ENCODE results near the gene APLF. TPM values are rescaled to one million over a fixed set of nuclear protein-coding genes. Genes with fewer than 3 reads are reported as not detected.

APLF gene
- total RNA-seq, 1 experiment from 2014 or later = 5.5 TPM

- CTCF ChIA-PET = no interaction called here
- POLR2A ChIA-PET (ENCODE audit: low non-redundant PET) = interaction anchor here (0.7 kb wide), 1 partner anchor 202 kb away, joined by 4 read pairs; the partner anchor contains the start of gene PPP3R1
- Histone ChIP-seq H3K4me1 (ENCODE audit: insufficient read depth, low read length, poor library complexity, severe bottlenecking) (no peaks in the 10 kb centered on the region), H3K36me3 (ENCODE audit: insufficient read depth, low read length, poor library complexity, severe bottlenecking) (no peaks in the 10 kb centered on the region), H3K9me3 (ENCODE audit: low read depth, low read length, poor library complexity, severe bottlenecking) (no peaks in the 10 kb centered on the region), H3K27me3 (replicated peaks; ENCODE audit: insufficient read depth, low read depth, low read length, poor library complexity) (no peaks in the 10 kb centered on the region), H3K4me3 (ENCODE audit: low read depth, low read length, poor library complexity, severe bottlenecking) (no peak overlapping the region), H3K27ac (ENCODE audit: low read depth, low read length, poor library complexity, severe bottlenecking) (no peak overlapping the region)
- no peak for DNase-seq (ENCODE audit: low spot score)
- no TSS peak for BruUV-seq (replicated peaks)
- intact Hi-C loops (cut with micrococcal nuclease; ENCODE audit: unreplicated experiment) = no loop called here
- no peak for TF ChIP-seq EZH2 (IDR thresholded peaks at IDR 0.05; ENCODE audit: borderline replicate concordance, low read depth, low read length, poor library complexity, severe bottlenecking)
- TF ChIP-seq CTCF (conservative IDR thresholded peaks at IDR 0.05; ENCODE audit: low read depth, low read length) = no peak
These were observed 12.7 kb upstream of the APLF start for GRCh38 chr2:68454719-68455118.

- Histone ChIP-seq H3K4me3 (ENCODE audit: low read depth, low read length, poor library complexity, severe bottlenecking) (no peak overlapping the region), H3K4me1 (ENCODE audit: insufficient read depth, low read length, poor library complexity, severe bottlenecking) (no peaks in the 10 kb centered on the region), H3K27ac (ENCODE audit: low read depth, low read length, poor library complexity, severe bottlenecking) (no peak overlapping the region), H3K36me3 (ENCODE audit: insufficient read depth, low read length, poor library complexity, severe bottlenecking) (no peaks in the 10 kb centered on the region), H3K9me3 (ENCODE audit: low read depth, low read length, poor library complexity, severe bottlenecking) (no peaks in the 10 kb centered on the region), H3K27me3 (replicated peaks; ENCODE audit: insufficient read depth, low read depth, low read length, poor library complexity) (no peaks in the 10 kb centered on the region)
- POLR2A ChIA-PET (ENCODE audit: low non-redundant PET) = no interaction called here
- TF ChIP-seq EZH2 (IDR thresholded peaks at IDR 0.05; ENCODE audit: borderline replicate concordance, low read depth, low read length, poor library complexity, severe bottlenecking) = no peak
- no peak for TF ChIP-seq CTCF (conservative IDR thresholded peaks at IDR 0.05; ENCODE audit: low read depth, low read length)
- no peak for DNase-seq (ENCODE audit: low spot score)
- BruUV-seq (replicated peaks) = no TSS peak
- CTCF ChIA-PET = no interaction called here
- intact Hi-C loops (cut with micrococcal nuclease; ENCODE audit: unreplicated experiment) = no loop called here
These were observed 11.2 kb upstream of the APLF start for GRCh38 chr2:68456198-68456597.

- H3K4me1 ChIP-seq (ENCODE audit: insufficient read depth, low read length, poor library complexity, severe bottlenecking) = no peaks in the 10 kb centered on the region
- no TSS peak for BruUV-seq (replicated peaks)
- no peak overlapping the region for H3K27ac ChIP-seq (ENCODE audit: low read depth, low read length, poor library complexity, severe bottlenecking)
- ChIA-PET CTCF (no interaction called here), POLR2A (ENCODE audit: low non-redundant PET) (no interaction called here)
- H3K36me3 ChIP-seq (ENCODE audit: insufficient read depth, low read length, poor library complexity, severe bottlenecking) = no peaks in the 10 kb centered on the region
- intact Hi-C loops (cut with micrococcal nuclease; ENCODE audit: unreplicated experiment) = no loop called here
- H3K4me3 ChIP-seq (ENCODE audit: low read depth, low read length, poor library complexity, severe bottlenecking) = no peak overlapping the region
- TF ChIP-seq EZH2 (IDR thresholded peaks at IDR 0.05; ENCODE audit: borderline replicate concordance, low read depth, low read length, poor library complexity, severe bottlenecking) = no peak
- TF ChIP-seq CTCF (conservative IDR thresholded peaks at IDR 0.05; ENCODE audit: low read depth, low read length) = no peak
- DNase-seq (ENCODE audit: low spot score) = peak; percentile 27
- no peaks in the 10 kb centered on the region for H3K9me3 ChIP-seq (ENCODE audit: low read depth, low read length, poor library complexity, severe bottlenecking)
- no peaks in the 10 kb centered on the region for H3K27me3 ChIP-seq (replicated peaks; ENCODE audit: insufficient read depth, low read depth, low read length, poor library complexity)
These were observed 8.4 kb upstream of the APLF start for GRCh38 chr2:68458981-68459380.
